PFSK-1 (cell line): ENCODE measurements around the gene OR10P1.

Experiments used
- FOXP2 ChIP-seq: optimal IDR thresholded peaks from 2 replicates; pipeline ENCODE3; 2011; ENCODE audit warnings: borderline replicate concordance, control low read depth, inconsistent platforms; ENCODE audit not compliant: insufficient read depth; ENCODE audit errors: extremely low read length, extremely low read depth
- POLR2AphosphoS5 ChIP-seq: IDR thresholded peaks from 2 replicates; pipeline ENCODE4 v1.6.1; 2012; ENCODE audit warnings: low read depth, mild to moderate bottlenecking, control low read depth, low read length, moderate library complexity
- REST ChIP-seq, 2 experiments: IDR thresholded peaks; 2 replicates each; pipeline versions ENCODE4 v1.6.1 to v1.8.0; 2011 to 2012; ENCODE audit warnings: low read depth in 2 of 2, low read length in 2 of 2, control low read depth in 1 of 2, inconsistent platforms in 1 of 2, mild to moderate bottlenecking in 1 of 2, moderate library complexity in 1 of 2; ENCODE audit not compliant: insufficient read depth in 1 of 2
- SIN3A ChIP-seq: IDR thresholded peaks from 2 replicates; pipeline ENCODE4 v1.6.1; 2012; ENCODE audit warnings: mild to moderate bottlenecking, low read length, moderate library complexity, borderline replicate concordance; ENCODE audit not compliant: insufficient read depth
- TAF1 ChIP-seq: IDR thresholded peaks from 2 replicates; pipeline ENCODE4 v1.6.1; 2012; ENCODE audit warnings: low read length, control low read depth, borderline replicate concordance; ENCODE audit not compliant: insufficient read depth

The OR10P1 gene

GRCh38 chr12:55614764-55615163 is 21.9 kb upstream of the OR10P1 start:
- TF ChIP-seq REST (IDR thresholded peaks at IDR 0.05; ENCODE audit: insufficient read depth in 1 of 2, low read depth in 2 of 2, low read length in 2 of 2) = no peak
- no peak for TF ChIP-seq POLR2AphosphoS5
- no peak for TF ChIP-seq FOXP2
- TF ChIP-seq TAF1 = no peak
- TF ChIP-seq SIN3A = no peak

GRCh38 chr12:55619354-55620138 is 17.1 kb upstream of the OR10P1 start:
- TF ChIP-seq REST (IDR thresholded peaks at IDR 0.05; ENCODE audit: insufficient read depth in 1 of 2, low read depth in 2 of 2, low read length in 2 of 2) = no peak
- no peak for TF ChIP-seq FOXP2
- TF ChIP-seq POLR2AphosphoS5 = no peak
- no peak for TF ChIP-seq SIN3A
- TF ChIP-seq TAF1 = no peak

- TF ChIP-seq REST (IDR thresholded peaks at IDR 0.05; ENCODE audit: insufficient read depth in 1 of 2, low read depth in 2 of 2, low read length in 2 of 2) (no peak), POLR2AphosphoS5 (no peak), FOXP2 (no peak), TAF1 (no peak), SIN3A (no peak)
Observed at GRCh38 chr12:55624056-55624455, 12.6 kb upstream of the OR10P1 start.

GRCh38 chr12:55626154-55626553 is 10.5 kb upstream of the OR10P1 start:
- TF ChIP-seq POLR2AphosphoS5 = no peak
- TF ChIP-seq REST (IDR thresholded peaks at IDR 0.05; ENCODE audit: insufficient read depth in 1 of 2, low read depth in 2 of 2, low read length in 2 of 2) = no peak
- no peak for TF ChIP-seq FOXP2
- TF ChIP-seq TAF1 = no peak
- no peak for TF ChIP-seq SIN3A
